Parathyroid adenoma (tissue), 2 donors: Measurements from ENCODE around the gene CCN2.
"Not testable (repeated sequence)": the region's sequence is repeated elsewhere in the genome, so short reads cannot be mapped to it uniquely, and the experiment has no call there.

ENCODE experiments used
- H2AFZ ChIP-seq: fragments of 300-600 bp; sonication (generic); one replicate; pipeline ENCODE4 v1.7.0; 2017; ENCODE audit warnings: antibody characterized with exemption, mild to moderate bottlenecking
- H3K27ac ChIP-seq: fragments of 300-600 bp; sonication (generic); one replicate; pipeline ENCODE4 v1.7.0; 2017
- H3K27me3 ChIP-seq: fragments of 300-600 bp; sonication (generic); one replicate; pipeline ENCODE4 v1.7.0; 2017; ENCODE audit warnings: low read length; ENCODE audit not compliant: control insufficient read depth, insufficient read depth
- H3K36me3 ChIP-seq: fragments of 300-600 bp; sonication (generic); one replicate; pipeline ENCODE4 v1.7.0; 2017; ENCODE audit warnings: low read length; ENCODE audit not compliant: control insufficient read depth, insufficient read depth
- H3K4me1 ChIP-seq: fragments of 300-600 bp; sonication (generic); one replicate; pipeline ENCODE4 v1.7.0; 2017; ENCODE audit warnings: control low read depth
- H3K4me2 ChIP-seq: fragments of 300-600 bp; sonication (generic); one replicate; pipeline ENCODE4 v1.7.0; 2017; ENCODE audit warnings: low read length
- H3K4me3 ChIP-seq: fragments of 300-600 bp; sonication (generic); one replicate; pipeline ENCODE4 v1.7.0; 2017; ENCODE audit warnings: low read depth, low read length
- H3K79me2 ChIP-seq: fragments of 300-600 bp; sonication (generic); one replicate; pipeline ENCODE4 v1.7.0; 2017; ENCODE audit warnings: control low read depth
- H3K9ac ChIP-seq: fragments of 300-600 bp; sonication (generic); one replicate; pipeline ENCODE4 v1.7.0; 2017; ENCODE audit warnings: mild to moderate bottlenecking
- H3K9me3 ChIP-seq: fragments of 300-600 bp; sonication (generic); one replicate; pipeline ENCODE4 v1.7.0; 2017; ENCODE audit warnings: low read length; ENCODE audit not compliant: control insufficient read depth
- CTCF ChIP-seq: fragments of 300-600 bp; sonication (generic); IDR thresholded peaks from one replicate; pipeline ENCODE4 v1.7.0; 2017; ENCODE audit warnings: antibody characterized with exemption, mild to moderate bottlenecking
- donor health status: primary hyperparathyroidism.

The CCN2 gene

GRCh38 chr6:131917318-131917717 lies 33.9 kb downstream of the CCN2 start:
- H3K4me3 ChIP-seq, result no peak overlapping the region
- no peaks in the 10 kb centered on the region for H3K79me2 ChIP-seq
- no peak for TF ChIP-seq CTCF
- no peaks in the 10 kb centered on the region for H3K4me1 ChIP-seq
- no peak overlapping the region for H2AFZ ChIP-seq
- no peak overlapping the region for H3K4me2 ChIP-seq
- no peak overlapping the region for H3K9ac ChIP-seq
- H3K36me3 ChIP-seq, result no peaks in the 10 kb centered on the region
- no peak overlapping the region for H3K27ac ChIP-seq
- no peaks in the 10 kb centered on the region for H3K27me3 ChIP-seq
- no peaks in the 10 kb centered on the region for H3K9me3 ChIP-seq

GRCh38 chr6:131916847-131917246 lies 34.3 kb downstream of the CCN2 start:
- Histone ChIP-seq H3K27ac (no peak overlapping the region), H3K36me3 (no peaks in the 10 kb centered on the region), H3K4me2 (no peak overlapping the region), H3K27me3 (no peaks in the 10 kb centered on the region), H3K9ac (no peak overlapping the region), H3K4me3 (no peak overlapping the region), H3K9me3 (no peaks in the 10 kb centered on the region), H3K4me1 (no peaks in the 10 kb centered on the region), H2AFZ (no peak overlapping the region), H3K79me2 (no peaks in the 10 kb centered on the region)
- TF ChIP-seq CTCF, result no peak

GRCh38 chr6:131916091-131916796 lies 34.9 kb downstream of the CCN2 start:
- H3K4me1 ChIP-seq, H3K36me3 ChIP-seq, H3K4me3 ChIP-seq, H3K9me3 ChIP-seq, H3K79me2 ChIP-seq, H2AFZ ChIP-seq, H3K27ac ChIP-seq, H3K9ac ChIP-seq, H3K27me3 ChIP-seq, H3K4me2 ChIP-seq: not testable (repeated sequence)

- Histone ChIP-seq H3K9me3 (no peaks in the 10 kb centered on the region), H3K4me3 (no peak overlapping the region), H3K4me1 (no peaks in the 10 kb centered on the region), H3K79me2 (no peaks in the 10 kb centered on the region), H3K9ac (no peak overlapping the region), H3K4me2 (no peak overlapping the region), H2AFZ (peak overlapping the region; percentile 9), H3K27me3 (no peaks in the 10 kb centered on the region), H3K36me3 (no peaks in the 10 kb centered on the region), H3K27ac (no peak overlapping the region)
- peak; percentile 88 for TF ChIP-seq CTCF
Measured at GRCh38 chr6:131914967-131915751, 36.0 kb downstream of the CCN2 start.

- H3K4me2 ChIP-seq, result no peak overlapping the region
- no peak overlapping the region for H3K27ac ChIP-seq
- no peaks in the 10 kb centered on the region for H3K79me2 ChIP-seq
- H3K9ac ChIP-seq, result no peak overlapping the region
- no peaks in the 10 kb centered on the region for H3K36me3 ChIP-seq
- H3K4me3 ChIP-seq, result no peak overlapping the region
- TF ChIP-seq CTCF, result no peak
- no peaks in the 10 kb centered on the region for H3K27me3 ChIP-seq
- H3K4me1 ChIP-seq, result no peaks in the 10 kb centered on the region
- H2AFZ ChIP-seq, result no peak overlapping the region
- no peaks in the 10 kb centered on the region for H3K9me3 ChIP-seq
Measured at GRCh38 chr6:131914234-131914633, 36.9 kb downstream of the CCN2 start.
